GM21528 (cell line): ENCODE data around the gene MYPN.
"Not testable (repeated sequence)": the region's sequence is repeated elsewhere in the genome, so short reads cannot be mapped to it uniquely, and the experiment has no call there.

ENCODE experiments used
- ATAC-seq: cut with Tn5 transposase; IDR thresholded peaks from one replicate; pipeline ENCODE4 v1.9.1; 2021; ENCODE audit warnings: mild to moderate bottlenecking, moderate library complexity; ENCODE audit not compliant: unreplicated experiment, low FRiP score

Gene MYPN

DNA sequence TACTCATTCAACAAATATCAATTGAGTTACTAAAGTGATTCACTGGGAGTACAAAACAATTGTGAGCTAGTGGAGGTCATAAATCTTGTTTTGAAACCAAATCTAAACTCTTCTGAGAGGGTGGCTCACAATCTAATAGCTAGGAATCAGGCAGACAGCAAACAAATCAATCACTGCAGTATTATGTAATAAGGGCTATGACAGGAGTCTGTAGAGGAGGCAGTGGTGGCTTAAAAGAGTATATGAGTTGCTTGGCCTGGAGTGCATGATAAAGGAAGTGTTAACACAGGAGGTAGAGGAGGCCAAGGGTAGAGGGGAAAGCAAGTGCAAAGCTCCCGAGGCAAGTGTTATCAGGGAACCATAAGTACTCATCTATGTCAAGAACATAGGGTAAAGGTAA, 16.5 kb downstream of the MYPN start:
- ATAC-seq: no peak

DNA sequence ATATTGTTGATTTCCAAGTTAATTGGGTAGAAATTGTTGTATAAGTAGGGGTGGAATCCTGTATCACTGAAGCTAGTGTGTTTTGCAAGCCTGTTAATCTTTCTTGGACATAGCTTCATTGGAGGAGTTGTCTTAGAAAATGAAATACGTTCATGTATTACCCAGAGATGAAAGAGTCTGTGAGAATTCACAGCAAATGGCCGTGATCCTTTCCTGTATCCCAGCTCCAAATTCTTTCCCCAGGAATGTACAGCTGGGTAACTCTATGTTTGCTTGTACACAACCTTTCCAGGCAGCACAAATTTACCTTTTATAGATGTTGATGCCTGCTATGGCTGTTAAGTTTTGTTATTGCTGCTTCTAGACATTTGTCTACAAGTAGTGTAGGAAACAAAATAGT, 18.7 kb downstream of the MYPN start:
- ATAC-seq: no peak

DNA sequence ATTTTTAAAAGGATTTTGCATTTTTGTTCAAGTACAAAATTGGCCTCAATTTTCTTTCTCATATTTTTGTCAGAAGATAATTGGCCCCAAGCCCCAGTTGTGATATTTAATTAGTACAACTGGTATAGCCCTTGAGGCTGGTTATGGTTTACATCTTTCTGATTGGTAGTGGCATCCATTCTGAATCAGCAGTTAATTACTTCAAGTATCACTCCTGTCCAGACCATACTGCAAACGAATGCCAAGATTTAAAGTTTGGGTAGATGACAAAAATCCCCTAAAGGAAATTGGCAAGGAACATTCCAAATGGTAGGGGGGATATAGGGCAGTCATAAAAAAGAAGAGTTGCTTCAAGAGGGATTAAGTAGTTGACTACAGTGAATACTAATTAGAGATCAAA, 23.1 kb downstream of the MYPN start:
- no peak for ATAC-seq

DNA sequence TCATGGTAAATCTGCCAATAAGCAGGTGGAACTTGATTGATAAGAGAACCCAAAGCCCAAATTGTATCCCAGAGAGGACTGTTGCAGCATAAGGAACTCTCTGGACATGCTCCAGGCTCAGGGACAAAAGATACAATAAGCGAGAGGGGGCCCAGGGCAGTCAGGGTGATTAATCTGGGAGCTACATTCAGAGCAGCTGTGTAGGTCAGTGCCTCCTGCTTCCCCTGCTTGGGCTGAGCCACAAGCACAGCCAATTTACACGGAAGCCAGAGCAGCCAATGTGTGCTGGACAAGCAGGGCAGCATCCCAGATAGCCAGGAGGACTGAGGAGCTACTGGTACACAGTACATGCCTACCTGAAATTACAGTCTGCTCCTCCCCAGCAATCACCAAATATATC, 24.2 kb downstream of the MYPN start:
- no peak for ATAC-seq

DNA sequence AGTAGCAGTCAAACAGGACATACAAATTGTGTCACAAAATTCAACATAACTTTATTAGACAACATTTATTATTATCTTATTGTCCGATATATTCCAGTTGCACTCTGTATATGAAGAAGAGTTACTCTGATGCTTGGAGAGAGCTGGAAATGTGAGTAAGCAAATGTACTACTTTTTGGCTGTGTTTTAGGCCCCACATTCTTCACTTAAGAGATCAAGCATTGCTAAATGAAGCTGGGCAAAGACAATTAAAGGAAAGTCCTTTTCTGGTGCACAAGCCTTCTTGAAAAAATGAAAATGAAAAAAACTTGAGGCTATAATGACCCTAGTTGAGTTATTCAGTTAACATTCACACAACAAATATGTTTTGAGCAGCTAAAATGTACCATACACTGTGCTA, 26.1 kb downstream of the MYPN start:
- ATAC-seq: no peak

DNA sequence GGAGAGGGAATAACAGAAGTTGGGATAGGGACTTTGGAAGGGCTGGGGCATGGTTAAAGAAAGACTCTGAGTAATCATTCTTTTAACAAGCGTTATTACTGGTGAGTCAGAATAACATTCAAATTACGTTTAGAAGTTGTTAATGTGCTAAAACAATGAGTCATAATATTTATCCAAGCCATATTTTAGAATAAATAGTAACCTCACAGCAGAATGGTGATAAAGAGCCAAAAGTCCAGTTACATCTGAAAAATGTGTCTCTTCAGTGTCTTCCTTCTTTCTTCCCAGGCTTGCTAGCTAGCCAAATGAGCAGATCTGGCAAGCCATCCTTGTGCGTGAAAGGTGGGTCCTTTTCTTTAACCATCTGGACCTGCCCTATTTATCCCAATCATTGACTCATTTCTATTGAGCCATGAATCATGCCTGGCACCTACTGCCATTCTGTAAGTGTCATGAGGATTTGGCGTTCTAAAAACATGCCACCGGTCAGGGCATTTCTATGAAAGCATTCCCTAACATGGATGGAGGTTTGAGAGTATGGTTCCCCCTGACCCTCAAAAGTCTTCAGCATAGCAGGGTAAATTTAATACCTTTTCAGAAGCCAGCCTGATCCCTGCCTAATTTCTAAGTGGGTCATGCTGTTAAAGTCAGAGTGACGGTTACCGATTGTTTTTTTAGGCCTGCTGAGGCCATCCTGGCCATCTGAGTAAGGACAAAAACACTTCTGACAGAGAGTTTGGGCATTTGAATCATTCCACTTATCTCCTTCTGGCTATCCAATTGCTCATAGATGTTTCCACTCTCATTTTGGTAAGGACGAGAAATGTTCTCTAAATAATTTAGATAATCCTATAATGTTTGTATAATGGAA, 26.9 kb downstream of the MYPN start:
- no peak for ATAC-seq

DNA sequence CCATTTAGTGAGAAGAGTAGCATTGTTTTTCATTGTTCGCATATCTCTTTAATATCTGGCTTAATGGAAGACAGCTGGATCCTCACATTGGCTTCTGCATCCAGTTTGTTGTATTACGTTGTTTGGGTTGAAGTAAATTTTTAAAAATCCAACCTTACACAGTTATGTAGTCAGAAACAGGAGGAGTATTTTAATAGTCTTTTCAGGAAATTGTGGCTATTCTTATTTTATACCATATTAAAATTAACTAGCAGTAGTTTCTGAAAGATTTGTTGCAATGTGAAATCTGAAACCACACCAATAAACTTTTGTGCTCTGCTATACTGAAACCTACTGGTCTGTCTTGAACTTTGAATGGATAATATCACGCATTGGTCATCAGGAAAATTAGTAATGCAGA, 27.9 kb downstream of the MYPN start:
- no peak for ATAC-seq

DNA sequence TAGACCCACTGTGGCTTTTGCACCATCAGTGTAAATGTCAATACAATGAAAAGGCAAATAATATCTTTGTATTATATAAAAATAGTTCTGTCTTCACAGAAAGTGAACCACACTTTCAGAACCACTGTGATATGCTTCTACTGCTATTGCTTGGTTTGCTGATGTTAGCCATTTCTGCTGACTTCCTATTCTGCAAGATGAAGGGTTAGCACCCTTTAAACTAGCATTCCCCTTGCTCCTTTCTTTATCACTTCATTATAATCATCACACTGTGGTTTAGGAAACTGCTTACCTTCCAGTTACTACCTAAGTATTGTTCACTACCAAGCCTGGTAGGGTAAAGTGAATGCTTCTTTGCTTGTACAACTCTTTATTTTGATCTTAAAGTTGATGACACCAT, 29.2 kb downstream of the MYPN start:
- ATAC-seq: no peak

DNA sequence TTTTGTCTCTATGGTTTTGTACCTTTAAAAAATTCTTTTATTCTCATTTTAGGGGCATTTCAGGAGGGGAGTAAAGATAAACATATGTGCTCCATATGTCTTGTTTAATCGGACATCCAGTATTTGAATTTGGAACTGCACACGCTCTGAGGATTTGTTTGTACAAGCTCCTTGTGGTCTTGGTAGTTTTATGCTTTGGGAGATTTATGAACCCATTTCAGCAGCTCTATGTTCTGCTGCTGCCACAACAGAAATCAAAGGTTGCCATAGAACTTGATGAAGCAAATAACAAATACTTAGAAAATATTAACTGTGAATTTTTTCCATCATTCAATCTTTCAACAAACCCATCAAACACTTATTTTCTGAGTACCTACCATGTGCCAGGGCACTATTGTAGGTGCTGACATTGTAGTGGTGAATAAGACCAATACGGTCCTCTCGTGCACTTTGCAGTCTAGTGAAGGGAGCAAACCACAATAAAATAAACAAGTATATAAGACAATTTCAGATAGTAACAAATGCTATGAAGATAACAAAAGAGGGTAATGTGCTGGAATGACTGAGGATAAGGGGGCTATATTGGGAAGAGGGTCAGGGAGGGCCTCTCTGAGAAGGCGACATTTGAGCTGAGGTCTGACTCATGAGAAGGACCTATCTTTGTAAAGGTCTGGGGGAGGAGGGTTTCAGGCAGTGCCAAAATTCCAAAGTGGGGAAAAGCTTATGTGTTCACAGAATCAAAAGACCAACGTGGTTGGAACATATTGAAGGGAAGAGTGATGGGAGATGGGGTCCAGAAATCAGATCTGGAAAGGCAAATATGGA, 30.4 kb downstream of the MYPN start:
- no peak for ATAC-seq

DNA sequence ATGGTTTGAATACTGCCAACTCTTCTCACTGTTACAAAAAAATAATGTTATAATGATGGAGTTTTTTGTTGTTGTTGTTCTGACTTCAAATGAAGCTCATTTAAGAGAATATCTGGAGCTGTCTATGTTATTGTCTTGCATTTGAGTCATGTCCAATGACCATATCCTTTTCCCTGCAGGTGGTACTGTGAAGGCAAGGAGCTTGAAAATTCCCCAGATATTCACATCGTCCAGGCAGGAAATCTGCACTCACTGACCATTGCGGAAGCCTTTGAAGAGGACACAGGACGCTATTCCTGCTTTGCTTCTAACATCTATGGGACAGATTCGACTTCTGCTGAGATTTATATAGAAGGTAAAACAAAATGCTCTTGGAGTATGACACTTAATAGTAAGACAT, 33.5 kb downstream of the MYPN start:
- ATAC-seq: no peak

DNA sequence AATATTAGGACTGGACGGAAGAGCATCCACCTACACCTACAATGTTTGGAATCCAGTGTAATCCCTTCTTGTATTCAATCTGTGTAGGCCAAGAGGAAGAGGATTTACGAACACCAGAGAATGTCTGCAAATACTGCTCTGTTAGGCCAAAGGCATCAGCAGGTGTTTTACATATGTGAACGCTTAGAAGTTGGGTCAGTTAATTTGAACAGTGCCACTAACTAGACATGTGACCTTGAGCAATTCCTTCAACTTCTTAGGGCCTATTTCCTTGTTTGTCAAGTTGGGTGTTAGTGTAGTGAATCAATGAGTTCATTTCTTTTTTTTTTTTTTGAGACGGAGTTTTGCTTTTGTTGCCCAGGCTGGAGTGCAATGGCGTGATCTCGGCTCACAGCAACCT, 35.4 kb downstream of the MYPN start:
- ATAC-seq: no peak

DNA sequence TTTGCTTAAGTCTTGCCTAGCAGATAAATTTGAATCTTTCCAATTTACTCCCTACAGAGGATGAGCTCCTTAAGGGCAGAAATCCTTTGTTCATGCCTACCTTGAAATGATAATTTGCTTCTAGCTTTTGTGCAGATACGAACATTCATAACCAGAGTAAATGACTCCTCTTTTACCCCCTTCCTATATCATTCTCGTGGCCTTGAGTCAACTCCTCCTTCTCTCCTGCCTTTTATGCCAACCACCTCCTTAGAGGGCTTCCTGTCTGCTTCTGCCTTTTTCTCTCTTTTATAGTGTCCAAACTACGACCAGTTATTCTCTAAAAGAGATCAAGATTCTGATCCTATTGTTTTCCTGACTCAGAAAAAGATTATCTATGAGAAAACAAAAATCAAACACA, 36.4 kb downstream of the MYPN start:
- ATAC-seq: no peak

DNA sequence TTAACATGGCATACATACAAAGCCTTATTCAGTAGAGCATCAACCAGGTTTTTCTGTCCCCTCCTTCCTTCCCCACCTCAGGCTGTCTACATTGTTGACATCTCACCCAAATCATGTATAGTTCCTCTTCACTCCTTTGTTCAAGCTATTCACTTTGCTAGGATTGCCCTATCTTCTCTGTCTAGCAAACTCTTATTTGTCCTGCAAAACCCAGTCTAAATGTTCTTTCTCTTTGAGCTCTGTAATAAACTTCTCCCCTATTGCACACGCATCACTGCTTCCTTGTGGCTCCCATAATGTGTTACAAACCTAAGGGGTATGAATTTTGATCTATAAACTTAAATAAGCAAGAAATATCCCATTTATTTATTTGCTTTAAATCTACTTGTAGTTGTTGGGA, 36.8 kb downstream of the MYPN start:
- ATAC-seq: no peak

DNA sequence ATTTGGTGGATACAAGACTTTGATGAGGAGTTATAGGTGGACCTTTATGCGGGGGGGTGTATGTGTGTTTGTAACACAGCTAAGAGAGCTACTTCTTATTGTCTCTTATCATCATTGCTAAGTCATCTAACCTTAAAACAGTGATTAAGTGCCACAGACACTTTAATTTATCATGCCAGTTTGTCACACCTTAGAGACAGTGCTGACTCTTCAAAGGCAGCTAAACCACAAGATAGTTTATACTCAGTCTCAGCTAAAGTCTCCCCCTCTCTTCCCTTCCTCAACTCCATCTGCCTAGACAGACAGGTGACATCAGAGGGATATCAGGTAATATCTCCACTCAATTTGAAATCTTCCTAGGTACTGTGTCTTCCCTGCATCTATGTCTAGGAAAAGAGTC, 42.2 kb downstream of the MYPN start:
- ATAC-seq: no peak

DNA sequence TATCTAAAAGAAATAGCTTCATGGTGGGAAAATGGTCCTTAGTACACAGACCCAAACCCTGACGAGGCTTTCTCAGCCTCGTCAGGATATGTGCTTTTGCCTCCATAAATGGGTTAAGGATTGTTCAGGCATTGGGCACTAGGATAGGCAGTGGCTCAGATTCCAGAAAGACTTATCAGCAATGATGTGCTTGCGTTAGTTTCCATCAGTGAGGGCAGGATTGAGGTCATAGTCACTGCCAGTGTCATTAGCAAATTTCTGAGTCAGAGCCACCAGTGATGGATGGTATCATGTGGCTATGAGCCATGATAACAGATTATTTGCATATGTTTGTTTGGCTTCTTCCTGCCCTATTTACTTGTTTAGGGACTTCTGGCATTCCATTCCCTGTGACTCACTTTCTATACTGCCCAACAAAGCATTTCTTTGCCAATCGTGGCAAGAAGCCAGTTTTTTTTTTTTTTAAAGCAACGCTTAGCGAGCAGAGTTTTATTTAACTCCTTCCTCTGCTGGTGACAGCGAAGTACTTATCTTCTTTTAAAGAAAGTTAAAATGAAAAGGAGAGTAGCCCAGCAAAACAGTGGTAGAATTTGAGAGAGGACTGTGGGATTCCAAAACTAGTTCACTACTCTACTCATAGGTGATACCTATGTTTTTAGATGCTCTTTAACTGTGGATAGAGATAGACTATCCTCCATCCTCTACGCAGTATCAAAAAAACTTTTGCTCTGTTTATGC, 44.4 kb downstream of the MYPN start:
- ATAC-seq: no peak

DNA sequence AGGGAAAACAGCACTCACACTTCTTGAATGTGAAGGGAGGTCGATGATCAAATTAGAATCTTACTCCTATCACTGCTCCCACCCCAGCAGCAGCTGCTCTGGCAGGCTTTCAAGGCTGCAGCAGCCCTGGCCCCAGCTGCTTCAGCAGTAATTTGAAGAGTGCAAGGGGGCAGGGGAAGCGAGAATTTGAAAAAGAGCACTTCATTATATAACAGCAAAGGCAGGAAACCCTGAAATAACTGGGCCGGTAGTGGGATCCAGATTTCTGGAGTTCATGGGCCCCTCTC, 44.9 kb downstream of the MYPN start:
- ATAC-seq: no peak

DNA sequence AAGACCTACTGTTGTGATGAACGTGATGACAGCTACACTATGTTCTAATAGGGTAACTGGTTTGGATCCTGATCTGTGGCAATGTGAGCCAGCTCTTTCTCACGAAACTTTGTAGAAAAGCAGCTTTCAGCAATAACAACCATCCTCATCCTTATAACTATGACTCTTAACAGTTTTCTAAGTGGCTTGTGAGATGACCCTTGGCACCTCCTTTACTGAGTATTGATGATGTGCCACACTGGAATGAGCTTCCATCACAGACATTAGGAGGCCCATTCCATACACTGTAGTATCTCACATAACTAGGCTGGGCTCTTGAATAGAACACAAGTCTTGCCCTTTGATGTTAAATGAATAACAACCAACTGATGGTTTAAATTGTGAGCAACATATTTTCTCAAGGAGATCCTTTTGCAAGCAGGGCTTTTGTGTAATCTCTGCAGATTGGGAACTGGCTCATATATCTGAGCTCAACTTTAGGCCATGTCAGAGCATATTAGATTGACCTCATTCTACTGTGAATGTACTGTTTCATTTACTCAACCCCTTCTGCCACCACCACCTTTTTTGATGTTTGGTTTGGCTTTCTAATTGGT, 46.4 kb downstream of the MYPN start:
- ATAC-seq: no peak

DNA sequence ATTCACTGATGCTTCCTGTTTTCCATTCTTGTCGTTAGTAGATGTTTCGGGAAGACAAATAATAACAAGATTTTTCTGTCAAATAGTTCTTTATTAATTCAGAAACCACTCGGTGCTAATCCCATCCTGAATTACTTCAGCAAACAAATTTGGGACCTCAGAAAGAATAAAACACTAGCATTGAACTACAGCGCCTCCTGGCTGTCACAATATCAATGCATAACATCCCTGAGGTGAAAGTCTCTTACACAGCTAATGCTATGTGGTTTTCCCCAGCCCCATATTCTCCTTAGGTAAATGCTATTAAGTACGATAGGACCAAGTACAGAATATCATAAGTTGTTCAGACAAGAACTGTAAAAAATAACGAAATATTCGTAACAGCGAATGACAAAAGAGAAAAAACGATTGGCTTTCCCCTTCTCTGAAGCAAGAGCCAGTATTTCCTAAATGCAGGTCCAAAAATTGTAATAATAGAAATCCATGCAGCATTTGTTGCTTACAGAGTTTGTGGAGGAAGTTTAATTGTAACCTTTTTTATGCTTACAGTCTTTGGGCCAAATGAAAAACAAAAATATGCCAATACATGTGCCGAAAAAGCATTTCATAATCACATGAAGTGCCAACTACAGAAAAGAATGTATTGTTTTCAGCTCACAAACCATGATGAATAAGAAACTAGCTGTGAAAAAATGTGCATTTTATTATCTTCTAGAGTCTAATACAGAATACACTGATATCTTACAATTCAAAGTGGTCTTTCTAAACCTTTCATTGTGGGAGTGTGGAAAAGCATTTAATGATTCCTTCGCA, 47.3 kb downstream of the MYPN start:
- ATAC-seq: no peak

DNA sequence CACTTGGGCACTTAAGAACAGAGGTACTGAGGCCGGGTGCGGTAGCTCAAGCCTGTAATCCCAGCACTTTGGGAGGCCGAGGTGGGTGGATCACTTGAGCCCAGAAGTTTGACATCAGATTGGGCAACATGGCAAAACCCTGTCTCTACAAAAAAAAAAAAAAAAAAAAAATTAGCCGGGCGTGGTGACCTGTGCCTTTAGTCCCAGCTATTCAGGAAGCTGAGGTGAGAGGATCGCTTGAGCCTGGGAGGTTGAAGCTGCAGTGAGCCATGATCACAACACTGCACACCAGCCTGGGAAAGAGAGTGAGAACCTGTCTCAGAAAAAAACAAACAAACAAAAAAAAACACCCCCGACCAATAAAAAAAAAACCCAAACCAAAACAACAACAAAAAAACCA, 48.2 kb downstream of the MYPN start:
- not testable (repeated sequence) for ATAC-seq

DNA sequence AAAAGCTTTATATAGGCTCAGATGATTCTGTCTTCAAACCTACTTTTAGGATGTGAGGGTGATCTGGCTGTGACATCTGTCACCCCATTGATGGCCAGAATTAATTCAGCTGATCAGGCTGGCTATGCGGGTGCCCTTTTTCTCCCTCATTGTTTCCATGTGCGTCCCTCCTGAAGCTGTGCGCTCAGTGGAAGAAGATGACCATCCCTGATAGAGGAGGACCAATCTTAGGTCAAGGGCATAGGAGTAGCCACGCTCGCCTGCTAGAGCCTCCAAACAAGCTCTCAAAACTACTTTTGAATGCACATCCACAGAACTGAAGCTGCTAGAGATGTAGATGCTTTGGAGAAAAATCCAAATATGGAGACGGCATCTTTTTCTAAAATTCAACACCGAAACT, 48.7 kb downstream of the MYPN start:
- ATAC-seq: no peak
